GM21515 (cell line): Measurements from ENCODE around the gene PCDHGC4.

ENCODE experiments used
- ATAC-seq: cut with Tn5 transposase; IDR thresholded peaks from one replicate; pipeline ENCODE4 v1.9.1; 2021; ENCODE audit not compliant: unreplicated experiment

The PCDHGC4 gene

GRCh38 chr5:141528291-141528984, 43.6 kb downstream of the PCDHGC4 start:
- no peak for ATAC-seq

DNA sequence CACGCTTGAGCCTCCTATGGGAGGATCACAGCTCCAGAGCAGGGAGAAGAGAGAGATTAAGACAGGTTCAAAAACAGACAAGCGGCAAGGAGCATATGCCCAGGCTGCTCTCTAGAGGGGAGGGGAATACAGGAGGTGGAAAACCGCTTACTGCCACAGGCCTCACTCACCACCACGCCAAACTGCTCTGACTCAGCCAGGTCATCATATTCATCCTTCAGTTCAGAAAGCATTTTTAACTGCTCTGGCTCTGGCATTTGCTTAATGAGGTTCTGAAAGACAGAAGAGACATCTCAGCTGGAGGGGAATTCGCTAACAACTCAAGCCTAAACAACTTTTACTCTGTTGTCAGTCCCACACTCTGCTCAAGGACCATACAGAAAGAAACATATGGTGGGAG, 44.2 kb downstream of the PCDHGC4 start:
- ATAC-seq = peak; percentile 39

DNA sequence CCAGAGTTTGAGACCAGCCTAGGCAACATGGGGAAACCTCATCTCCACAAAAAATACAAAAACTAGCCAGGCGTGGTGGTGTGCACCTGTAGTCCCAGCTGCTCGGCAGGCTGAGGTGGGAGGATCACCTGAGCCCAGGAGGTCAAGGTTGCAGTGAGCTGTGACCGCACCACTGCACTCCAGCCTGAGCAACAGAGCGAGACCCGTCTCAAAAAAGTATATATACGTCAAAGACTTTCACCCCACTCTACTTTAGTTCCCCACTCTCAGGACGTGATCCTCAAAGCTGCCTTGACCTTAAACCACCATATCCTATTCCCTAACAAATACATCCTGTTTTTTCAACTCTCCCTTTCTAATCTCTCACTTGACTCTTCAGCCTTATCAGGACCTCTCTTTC, 45.0 kb downstream of the PCDHGC4 start:
- ATAC-seq = peak; percentile 41

DNA sequence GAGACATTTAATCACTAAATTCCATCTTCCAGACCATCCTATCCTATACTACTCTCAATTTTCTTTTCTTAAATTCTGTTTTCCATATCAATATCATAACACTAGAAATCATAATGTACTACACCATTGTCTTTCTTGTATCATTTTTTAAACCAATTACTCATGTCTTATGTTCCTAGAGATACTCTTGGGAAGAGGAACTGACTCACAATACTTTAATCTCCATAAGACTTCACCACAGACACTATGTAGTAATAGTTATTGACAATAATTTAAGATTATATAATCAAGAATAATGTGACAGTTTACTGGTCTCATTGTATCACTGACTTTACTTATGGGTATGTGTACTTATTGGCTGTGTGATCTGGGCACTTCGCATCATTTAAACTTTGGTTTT, 47.9 kb downstream of the PCDHGC4 start:
- ATAC-seq = no peak

DNA sequence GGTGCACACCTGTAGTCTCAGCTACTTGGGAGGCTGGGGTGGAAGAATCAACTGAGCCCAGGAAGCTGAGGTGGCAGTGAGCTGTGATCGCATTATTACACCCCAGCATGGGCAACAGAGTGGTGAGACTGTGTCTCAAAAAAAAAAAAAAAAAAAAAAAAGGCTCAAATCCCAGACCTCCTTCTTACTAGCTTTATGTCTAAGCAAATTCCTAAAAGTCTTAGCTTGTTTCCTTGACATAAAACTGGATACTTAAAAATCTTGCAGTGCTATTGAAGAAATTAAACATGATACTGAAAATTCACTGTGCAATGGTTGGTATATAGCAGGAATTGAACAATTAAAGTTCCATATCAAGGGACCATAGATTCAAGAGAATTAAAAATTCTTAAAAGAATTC, 49.1 kb downstream of the PCDHGC4 start:
- no peak for ATAC-seq

- ATAC-seq = no peak
These were observed 49.8 kb downstream of the PCDHGC4 start for GRCh38 chr5:141534492-141535213.
